GM23248 (cell line): ENCODE data around the gene NGEF.

Source experiments
- EZH2 ChIP-seq: fragments of 200-600 bp; sonication (generic); IDR thresholded peaks from 2 replicates; pipeline ENCODE4 v1.6.1; 2018; ENCODE audit warnings: antibody characterized with exemption, mild to moderate bottlenecking; ENCODE audit not compliant: insufficient read depth, poor library complexity, severe bottlenecking
- EZH2phosphoT487 ChIP-seq: fragments of 200-600 bp; sonication (generic); IDR thresholded peaks from 2 replicates; pipeline ENCODE4 v1.6.1; 2018; ENCODE audit warnings: antibody characterized with exemption, moderate library complexity, mild to moderate bottlenecking, low read depth; ENCODE audit not compliant: insufficient read depth

- TF ChIP-seq EZH2phosphoT487 = no peak
- TF ChIP-seq EZH2 = no peak
These were observed 34.6 kb upstream of the NGEF start for GRCh38 chr2:233047667-233048066.
